Measurements from ENCODE around the gene GARS1. TPM values are rescaled to one million over a fixed set of nuclear protein-coding genes. Genes with fewer than 3 reads are reported as not detected.
A peak's percentile ranks its signal among the peaks of the same experiment; 100 is the strongest.

GARS1 gene
- polyA plus RNA-seq, 3 donors, result 46.0 to 68.4 (median 48.6) TPM

GRCh38 chr7:30589111-30589510 lies 5.6 kb upstream of the GARS1 start:
- Histone ChIP-seq H3K36me3 (replicated peaks in 1 of 2; ENCODE audit: control insufficient read depth in 1 of 2, insufficient read depth in 2 of 2, low read length in 2 of 2) (peaks cover 14 to 40% of the 10 kb centered on the region in 2 donors), H3K9ac (ENCODE audit: insufficient read depth, low read length, poor library complexity, severe bottlenecking) (no peak overlapping the region), H3K79me2 (ENCODE audit: insufficient read depth, low read length) (peaks cover 95% of the 10 kb centered on the region), H3K4me1 (ENCODE audit: control insufficient read depth in 1 of 2, insufficient read depth in 2 of 2, low read length in 2 of 2) (peaks cover 16 to 37% of the 10 kb centered on the region in 2 donors), H2AFZ (ENCODE audit: insufficient read depth, low read depth, low read length, poor library complexity, severe bottlenecking) (no peak overlapping the region), H3K9me3 (replicated peaks in 1 of 2; ENCODE audit: control insufficient read depth in 1 of 2, insufficient read depth in 1 of 2, low read length in 2 of 2) (peaks cover 0 to 3% of the 10 kb centered on the region in 2 donors), H4K20me1 (ENCODE audit: insufficient read depth, low read length) (peaks cover 43% of the 10 kb centered on the region), H3K4me2 (replicated peaks; ENCODE audit: extremely low read depth, low read length, poor library complexity, severe bottlenecking) (no peak overlapping the region), H3K4me3 (replicated peaks in 1 of 3; ENCODE audit: low read depth in 2 of 3, low read length in 3 of 3) (no peak overlapping the region), H3K27me3 (ENCODE audit: control insufficient read depth in 2 of 2, insufficient read depth in 2 of 2, low read length in 2 of 2) (no peaks in the 10 kb centered on the region), H3K27ac (ENCODE audit: low read depth in 1 of 2, low read length in 2 of 2) (no peak overlapping the region)
- Mint-ChIP-seq H3K9me3 (peaks cover 0 to 8% (median 2%) of the 10 kb centered on the region in 7 donors), H3K27ac (peak overlapping the region in 1 of 7 donors; percentile 59), H3K36me3 (peaks cover 31 to 36% of the 10 kb centered on the region in 2 donors), H3K4me1 (peaks cover 47% of the 10 kb centered on the region), H3K27me3 (ENCODE audit: low read depth in 3 of 3) (no peaks in the 10 kb centered on the region), H3K4me3 (no peak overlapping the region)
- intact Hi-C loops (cut with micrococcal nuclease), result no loop called here
- TF ChIP-seq, protein P1, sequence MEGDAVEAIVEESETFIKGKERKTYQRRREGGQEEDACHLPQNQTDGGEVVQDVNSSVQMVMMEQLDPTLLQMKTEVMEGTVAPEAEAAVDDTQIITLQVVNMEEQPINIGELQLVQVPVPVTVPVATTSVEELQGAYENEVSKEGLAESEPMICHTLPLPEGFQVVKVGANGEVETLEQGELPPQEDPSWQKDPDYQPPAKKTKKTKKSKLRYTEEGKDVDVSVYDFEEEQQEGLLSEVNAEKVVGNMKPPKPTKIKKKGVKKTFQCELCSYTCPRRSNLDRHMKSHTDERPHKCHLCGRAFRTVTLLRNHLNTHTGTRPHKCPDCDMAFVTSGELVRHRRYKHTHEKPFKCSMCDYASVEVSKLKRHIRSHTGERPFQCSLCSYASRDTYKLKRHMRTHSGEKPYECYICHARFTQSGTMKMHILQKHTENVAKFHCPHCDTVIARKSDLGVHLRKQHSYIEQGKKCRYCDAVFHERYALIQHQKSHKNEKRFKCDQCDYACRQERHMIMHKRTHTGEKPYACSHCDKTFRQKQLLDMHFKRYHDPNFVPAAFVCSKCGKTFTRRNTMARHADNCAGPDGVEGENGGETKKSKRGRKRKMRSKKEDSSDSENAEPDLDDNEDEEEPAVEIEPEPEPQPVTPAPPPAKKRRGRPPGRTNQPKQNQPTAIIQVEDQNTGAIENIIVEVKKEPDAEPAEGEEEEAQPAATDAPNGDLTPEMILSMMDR (IDR thresholded peaks at IDR 0.05), result no peak
- WGBS (ENCODE audit: insufficient coverage), result no CpG with 5 or more reads among the region's 3 CpGs
- no peak for DNase-seq

- peak overlapping the region; percentile 98 for H3K9ac ChIP-seq (ENCODE audit: insufficient read depth, low read length, poor library complexity, severe bottlenecking)
- H2AFZ ChIP-seq (ENCODE audit: insufficient read depth, low read depth, low read length, poor library complexity, severe bottlenecking), result peak overlapping the region; percentile 96
- peak overlapping the region; percentile 99 to 100 for H3K27ac ChIP-seq (ENCODE audit: low read depth in 1 of 2, low read length in 2 of 2)
- peaks cover 51% of the 10 kb centered on the region for H3K4me1 Mint-ChIP-seq
- peaks cover 10% of the 10 kb centered on the region for H4K20me1 ChIP-seq (ENCODE audit: insufficient read depth, low read length)
- peaks cover 3 to 7% of the 10 kb centered on the region in 2 donors for H3K36me3 ChIP-seq (replicated peaks in 1 of 2; ENCODE audit: control insufficient read depth in 1 of 2, insufficient read depth in 2 of 2, low read length in 2 of 2)
- H3K9me3 ChIP-seq (replicated peaks in 1 of 2; ENCODE audit: control insufficient read depth in 1 of 2, insufficient read depth in 1 of 2, low read length in 2 of 2), result no peaks in the 10 kb centered on the region
- TF ChIP-seq, protein P1 (IDR thresholded peaks at IDR 0.05), result no peak
- H3K27ac Mint-ChIP-seq, result peak overlapping the region; percentile 98 to 100 (median 99)
- H3K27me3 ChIP-seq (ENCODE audit: control insufficient read depth in 2 of 2, insufficient read depth in 2 of 2, low read length in 2 of 2), result no peaks in the 10 kb centered on the region
- H3K9me3 Mint-ChIP-seq, result no peaks in the 10 kb centered on the region
- peak overlapping the region; percentile 99 to 100 for H3K4me3 Mint-ChIP-seq
- peak overlapping the region; percentile 88 for H3K4me2 ChIP-seq (replicated peaks; ENCODE audit: extremely low read depth, low read length, poor library complexity, severe bottlenecking)
- DNase-seq, result peak; percentile 51 to 74 (median 56)
- peak overlapping the region; percentile 58 to 92 (median 91) for H3K4me3 ChIP-seq (replicated peaks in 1 of 3; ENCODE audit: low read depth in 2 of 3, low read length in 3 of 3)
- H3K79me2 ChIP-seq (ENCODE audit: insufficient read depth, low read length), result peaks cover 97% of the 10 kb centered on the region
- intact Hi-C loops (cut with micrococcal nuclease), result loop anchor here in 1 of 2 donors (2.0 to 10.0 kb wide), 2 partner anchors 89 to 1901 kb away; partner anchors contain the start of genes AVL9, GGCT and LSM5
- H3K36me3 Mint-ChIP-seq, result peaks cover 8 to 11% of the 10 kb centered on the region in 2 donors
- H3K27me3 Mint-ChIP-seq (ENCODE audit: low read depth in 3 of 3), result no peaks in the 10 kb centered on the region
- WGBS (ENCODE audit: insufficient coverage), result 0% methylated on average over 11 of the region's 12 CpGs
- peaks cover 21 to 43% of the 10 kb centered on the region in 2 donors for H3K4me1 ChIP-seq (ENCODE audit: control insufficient read depth in 1 of 2, insufficient read depth in 2 of 2, low read length in 2 of 2)
Measured at GRCh38 chr7:30594048-30594539, 584 bp upstream of the GARS1 start.

Data from CD14-positive monocyte (primary cell).